Upper lobe of right lung (tissue), 1 donor: ENCODE measurements around the gene PPL. TPM values are rescaled to one million over a fixed set of nuclear protein-coding genes. Genes with fewer than 3 reads are reported as not detected.

Experiments
- ATAC-seq: fragments of 200-7000 bp; cut with Tn5 transposase; one replicate; pipeline ENCODE4 v1.9.1; 2020; ENCODE audit warnings: mild to moderate bottlenecking, moderate library complexity
- DNase-seq: peaks from one replicate; pipeline ENCODE4 v3.0.0-alpha.2; 2020
- H3K27ac ChIP-seq: fragments of 200-600 bp; one replicate; pipeline ENCODE4 v1.8.0; 2022
- H3K27me3 ChIP-seq: fragments of 200-600 bp; one replicate; pipeline ENCODE4 v1.8.0; 2022; ENCODE audit warnings: mild to moderate bottlenecking
- H3K36me3 ChIP-seq: fragments of 200-600 bp; one replicate; pipeline ENCODE4 v1.8.0; 2022
- H3K4me1 ChIP-seq: fragments of 200-600 bp; one replicate; pipeline ENCODE4 v1.8.0; 2022
- H3K4me3 ChIP-seq: fragments of 200-600 bp; one replicate; pipeline ENCODE4 v1.8.0; 2022; ENCODE audit warnings: mild to moderate bottlenecking
- H3K9me3 ChIP-seq: fragments of 200-600 bp; one replicate; pipeline ENCODE4 v1.8.0; 2022
- CTCF ChIP-seq: fragments of 200-600 bp; IDR thresholded peaks from one replicate; pipeline ENCODE4 v1.8.0; 2022; ENCODE audit warnings: antibody characterized with exemption
- intact Hi-C: fragments of 100-400 bp; cut with DNase I; formaldehyde crosslinking; loops from one replicate; pipeline ENCODE4 v1.11.0; 2022
- total RNA-seq: library from RNA; stranded (reverse); fragmentation: NEBNext Ultra II Directional; extraction: Animal tissue kit (Norgen Biotek cat#: 25700); gene quantifications from one replicate; pipeline ENCODE4 v1.2.1, GENCODE V29; 2021
- donor health status: DM: no; HTN: yes; CAD: no; lungs with severe emphysema.

PPL gene
- total RNA-seq, 1 donor from 2014 or later = 78.1 TPM

DNA sequence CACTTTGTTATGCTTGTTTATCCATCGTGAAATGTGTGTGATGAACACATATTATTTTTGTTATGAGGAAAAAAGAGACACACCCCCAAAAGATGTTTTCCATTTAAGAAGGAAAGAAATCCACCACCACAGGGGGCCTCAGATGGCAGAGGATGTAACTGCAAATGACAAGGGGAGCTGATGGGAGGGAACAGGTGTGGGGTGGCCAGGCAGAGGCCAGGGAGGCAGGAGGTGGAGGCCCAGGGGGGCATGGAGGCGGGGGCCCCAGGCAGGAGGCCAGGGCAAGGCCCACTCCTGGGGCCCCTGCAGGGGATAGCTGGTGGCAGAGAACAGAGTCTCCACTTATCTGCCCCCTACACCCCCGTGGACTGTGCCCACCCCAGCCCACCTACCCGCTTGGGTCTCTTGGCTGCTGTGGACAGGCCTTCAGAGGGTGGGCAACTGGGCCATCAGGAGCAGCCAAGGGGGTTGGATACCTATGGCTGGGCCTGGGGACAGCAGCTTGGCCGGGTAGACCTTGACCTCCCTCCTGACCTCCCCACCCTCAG lies 28.0 kb downstream of the PPL start:
- Histone ChIP-seq H3K27ac (no peak overlapping the region), H3K9me3 (no peaks in the 10 kb centered on the region), H3K4me1 (no peaks in the 10 kb centered on the region), H3K27me3 (no peaks in the 10 kb centered on the region), H3K4me3 (no peak overlapping the region), H3K36me3 (no peaks in the 10 kb centered on the region)
- intact Hi-C loops = no loop called here
- DNase-seq = no peak
- ATAC-seq = no peak
- TF ChIP-seq CTCF = no peak

DNA sequence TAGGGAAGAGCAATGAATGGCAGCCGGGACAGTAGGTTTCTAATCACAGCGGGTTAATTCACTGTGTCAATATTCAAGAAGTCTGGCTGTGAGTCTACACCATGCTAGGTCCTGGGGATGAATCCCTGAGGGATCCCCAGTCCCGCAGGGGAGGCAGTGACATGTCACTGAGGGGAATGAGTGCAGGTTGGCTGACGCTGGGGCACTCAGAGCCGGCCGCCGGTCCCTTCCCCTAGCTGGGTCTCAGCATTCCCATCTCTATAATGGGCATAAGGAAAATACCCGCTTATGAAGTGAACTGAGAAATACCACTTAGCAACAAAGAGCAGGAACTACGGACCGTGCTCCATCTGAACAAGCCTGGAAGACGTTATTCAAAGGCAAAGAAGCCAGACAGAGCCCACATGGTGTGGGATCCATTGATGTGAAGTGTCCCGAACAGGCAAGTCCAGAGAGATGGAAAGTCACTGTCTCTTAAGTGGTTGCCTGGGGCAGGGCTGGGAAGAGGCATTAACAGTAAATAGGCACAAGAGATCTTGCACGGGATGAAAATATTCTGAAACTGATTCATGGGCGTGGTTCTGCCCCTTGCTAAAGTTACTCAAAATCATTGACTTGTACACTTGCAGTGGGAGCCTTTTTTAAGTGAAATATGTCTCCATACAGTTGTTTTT lies 31.9 kb downstream of the PPL start:
- TF ChIP-seq CTCF = no peak

GRCh38 chr16:4904108-4904941 lies 32.6 kb downstream of the PPL start:
- intact Hi-C loops = no loop called here
- no peak for DNase-seq
- peaks cover 4% of the 10 kb centered on the region for H3K36me3 ChIP-seq
- H3K27me3 ChIP-seq = no peaks in the 10 kb centered on the region
- peak; percentile 84 for ATAC-seq
- H3K4me3 ChIP-seq = no peak overlapping the region
- H3K4me1 ChIP-seq = no peaks in the 10 kb centered on the region
- no peak for TF ChIP-seq CTCF
- H3K9me3 ChIP-seq = no peaks in the 10 kb centered on the region
- H3K27ac ChIP-seq = no peak overlapping the region

More for the DNA sequence above, 31.9 kb downstream of the PPL start:
- no peak overlapping the region for H3K27ac ChIP-seq
- no peak for DNase-seq
- no peak overlapping the region for H3K4me3 ChIP-seq
- H3K9me3 ChIP-seq = no peaks in the 10 kb centered on the region
- ATAC-seq = no peak
- H3K36me3 ChIP-seq = no peaks in the 10 kb centered on the region
- no peaks in the 10 kb centered on the region for H3K4me1 ChIP-seq
- no peaks in the 10 kb centered on the region for H3K27me3 ChIP-seq
- intact Hi-C loops = no loop called here

DNA sequence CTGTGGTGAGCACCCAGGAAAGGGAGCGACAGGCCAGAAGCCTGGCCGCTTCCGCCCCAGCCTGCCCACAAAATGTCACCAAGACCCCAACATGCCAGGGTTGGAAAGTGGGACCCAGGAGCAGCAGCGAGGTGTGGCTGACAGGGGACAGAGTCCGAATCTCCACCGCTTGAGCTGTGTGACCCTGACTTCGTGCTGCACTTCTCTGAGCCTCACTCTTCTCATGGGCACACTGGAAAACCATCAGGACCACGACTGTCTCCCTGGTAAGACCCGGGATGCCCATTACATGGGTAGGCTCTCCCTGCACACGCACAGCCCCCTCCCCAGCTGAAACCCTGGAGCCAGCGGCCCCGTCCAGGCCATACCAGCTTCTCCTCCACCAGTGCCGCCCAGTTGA lies 34.9 kb downstream of the PPL start:
- no peak for TF ChIP-seq CTCF
- DNase-seq (no peak), ATAC-seq (no peak)
- Histone ChIP-seq H3K9me3 (no peaks in the 10 kb centered on the region), H3K36me3 (peaks cover 8% of the 10 kb centered on the region), H3K27me3 (no peaks in the 10 kb centered on the region), H3K4me3 (no peak overlapping the region), H3K27ac (no peak overlapping the region), H3K4me1 (no peaks in the 10 kb centered on the region)
- intact Hi-C loops = no loop called here

DNA sequence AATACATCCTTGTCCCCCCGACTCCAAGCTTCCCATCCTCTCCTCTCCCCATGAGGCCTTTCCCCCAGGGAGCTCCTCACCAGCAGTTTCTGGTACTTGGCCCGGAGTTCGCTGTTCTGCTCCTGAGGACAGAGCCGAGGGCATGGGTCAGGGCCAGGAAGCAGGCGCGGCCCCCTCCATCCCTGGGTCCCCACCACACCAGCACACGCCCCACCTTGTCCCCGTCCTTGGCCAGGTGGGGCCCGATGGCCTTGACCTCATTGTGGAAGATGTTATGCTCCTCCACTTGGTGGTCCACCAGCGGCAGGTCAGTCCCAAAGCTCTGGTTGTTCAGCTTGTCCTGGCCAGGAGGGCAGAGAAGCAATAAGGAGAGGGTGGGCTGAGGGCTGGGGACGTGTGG lies 36.2 kb downstream of the PPL start:
- H3K4me3 ChIP-seq = no peak overlapping the region
- no peaks in the 10 kb centered on the region for H3K9me3 ChIP-seq
- H3K4me1 ChIP-seq = no peaks in the 10 kb centered on the region
- ATAC-seq = no peak
- peaks cover 8% of the 10 kb centered on the region for H3K36me3 ChIP-seq
- H3K27me3 ChIP-seq = no peaks in the 10 kb centered on the region
- no peak for TF ChIP-seq CTCF
- intact Hi-C loops = no loop called here
- DNase-seq = no peak
- no peak overlapping the region for H3K27ac ChIP-seq
